ENCODE results near the gene MUC7.
"Not testable (repeated sequence)": the region's sequence is repeated elsewhere in the genome, so short reads cannot be mapped to it uniquely, and the experiment has no call there.

MUC7 gene
- total RNA-seq, result 0 reads per million in 9 experiments

GRCh38 chr4:70471897-70472296 lies at the start of gene MUC7:
Gene MUC7 (plus strand): TSS chr4:70472197. CDS start chr4:70474022, 1,825 bp downstream.
- peaks cover 0 to 3% of the 10 kb centered on the region in 2 donors for H3K9me3 Mint-ChIP-seq
- H3K4me3 Mint-ChIP-seq, result no peak within 1 kb of the TSS
- no peaks in the 10 kb centered on the region for H3K27me3 Mint-ChIP-seq
- no peaks in the 10 kb centered on the region for H3K4me1 Mint-ChIP-seq (ENCODE audit: low read depth in 2 of 2)
- DNase-seq (no peak), ATAC-seq (replicated peaks) (no peak)
- no peak within 1 kb of the TSS for H3K27ac Mint-ChIP-seq
- peaks cover 6% of the 10 kb centered on the region for H3K36me3 Mint-ChIP-seq (ENCODE audit: insufficient read depth)

GRCh38 chr4:70425306-70425705 lies 46.7 kb upstream of the MUC7 start:
- no peak overlapping the region for H3K4me3 Mint-ChIP-seq
- no peak overlapping the region for H3K27ac Mint-ChIP-seq

GRCh38 chr4:70426789-70427188 lies 45.2 kb upstream of the MUC7 start:
- no peak for ATAC-seq (replicated peaks)
- H3K36me3 Mint-ChIP-seq (ENCODE audit: insufficient read depth), result no peaks in the 10 kb centered on the region
- H3K9me3 Mint-ChIP-seq, result peaks cover 0 to 11% of the 10 kb centered on the region in 2 donors
- no peak overlapping the region for H3K4me3 Mint-ChIP-seq
- no peak for DNase-seq
- H3K4me1 Mint-ChIP-seq (ENCODE audit: low read depth in 2 of 2), result no peaks in the 10 kb centered on the region
- H3K27me3 Mint-ChIP-seq, result no peaks in the 10 kb centered on the region
- no peak overlapping the region for H3K27ac Mint-ChIP-seq

More at GRCh38 chr4:70425306-70425705, 46.7 kb upstream of the MUC7 start:
- H3K4me1 Mint-ChIP-seq (ENCODE audit: low read depth in 2 of 2), result no peaks in the 10 kb centered on the region
- ATAC-seq (replicated peaks) (no peak), DNase-seq (no peak)
- no peaks in the 10 kb centered on the region for H3K27me3 Mint-ChIP-seq
- peaks cover 5 to 11% of the 10 kb centered on the region in 2 donors for H3K9me3 Mint-ChIP-seq
- H3K36me3 Mint-ChIP-seq (ENCODE audit: insufficient read depth), result no peaks in the 10 kb centered on the region

GRCh38 chr4:70437197-70437596 lies 34.8 kb upstream of the MUC7 start:
- no peak for DNase-seq
- H3K36me3 Mint-ChIP-seq (ENCODE audit: insufficient read depth), result no peaks in the 10 kb centered on the region
- H3K4me1 Mint-ChIP-seq (ENCODE audit: low read depth in 2 of 2), result no peaks in the 10 kb centered on the region
- peaks cover 4 to 7% of the 10 kb centered on the region in 2 donors for H3K27me3 Mint-ChIP-seq
- no peak for ATAC-seq (replicated peaks)
- H3K27ac Mint-ChIP-seq, result no peak overlapping the region
- H3K4me3 Mint-ChIP-seq, result no peak overlapping the region
- peaks cover 6 to 7% of the 10 kb centered on the region in 2 donors for H3K9me3 Mint-ChIP-seq

GRCh38 chr4:70442474-70442873 lies 29.5 kb upstream of the MUC7 start:
- Mint-ChIP-seq H3K27me3 (peaks cover 4 to 7% of the 10 kb centered on the region in 2 donors), H3K36me3 (ENCODE audit: insufficient read depth) (no peaks in the 10 kb centered on the region), H3K4me1 (ENCODE audit: low read depth in 2 of 2) (no peaks in the 10 kb centered on the region), H3K4me3 (no peak overlapping the region), H3K27ac (no peak overlapping the region), H3K9me3 (no peaks in the 10 kb centered on the region)
- DNase-seq (no peak), ATAC-seq (replicated peaks) (no peak)

GRCh38 chr4:70443329-70443728 lies 28.7 kb upstream of the MUC7 start:
- Mint-ChIP-seq H3K27ac (no peak overlapping the region), H3K9me3 (no peaks in the 10 kb centered on the region), H3K4me3 (no peak overlapping the region), H3K4me1 (ENCODE audit: low read depth in 2 of 2) (no peaks in the 10 kb centered on the region), H3K27me3 (peaks cover 4 to 7% of the 10 kb centered on the region in 2 donors), H3K36me3 (ENCODE audit: insufficient read depth) (no peaks in the 10 kb centered on the region)
- no peak for ATAC-seq (replicated peaks)
- DNase-seq, result no peak

- Mint-ChIP-seq H3K27me3 (no peaks in the 10 kb centered on the region), H3K27ac (no peak overlapping the region), H3K9me3 (peaks cover 2 to 7% of the 10 kb centered on the region in 2 donors), H3K4me1 (ENCODE audit: low read depth in 2 of 2) (no peaks in the 10 kb centered on the region), H3K4me3 (no peak overlapping the region), H3K36me3 (ENCODE audit: insufficient read depth) (no peaks in the 10 kb centered on the region)
- DNase-seq (no peak), ATAC-seq (replicated peaks) (no peak)
These were observed 22.8 kb upstream of the MUC7 start for GRCh38 chr4:70449220-70449619.

GRCh38 chr4:70452946-70453345 lies 19.1 kb upstream of the MUC7 start:
- no peaks in the 10 kb centered on the region for H3K4me1 Mint-ChIP-seq (ENCODE audit: low read depth in 2 of 2)
- no peak for ATAC-seq (replicated peaks)
- DNase-seq, result no peak

GRCh38 chr4:70463335-70463734 lies 8.7 kb upstream of the MUC7 start:
- Mint-ChIP-seq H3K4me3 (no peak overlapping the region), H3K36me3 (ENCODE audit: insufficient read depth) (no peaks in the 10 kb centered on the region), H3K4me1 (ENCODE audit: low read depth in 2 of 2) (no peaks in the 10 kb centered on the region), H3K9me3 (peaks cover 0 to 3% of the 10 kb centered on the region in 2 donors), H3K27me3 (no peaks in the 10 kb centered on the region), H3K27ac (no peak overlapping the region)
- ATAC-seq (replicated peaks) (no peak), DNase-seq (no peak)

More at GRCh38 chr4:70452946-70453345, 19.1 kb upstream of the MUC7 start:
- no peak overlapping the region for H3K27ac Mint-ChIP-seq
- peaks cover 2 to 7% of the 10 kb centered on the region in 2 donors for H3K9me3 Mint-ChIP-seq
- no peaks in the 10 kb centered on the region for H3K36me3 Mint-ChIP-seq (ENCODE audit: insufficient read depth)
- H3K4me3 Mint-ChIP-seq, result no peak overlapping the region
- no peaks in the 10 kb centered on the region for H3K27me3 Mint-ChIP-seq

GRCh38 chr4:70473679-70474078 lies 1.7 kb downstream of the MUC7 start:
- H3K27ac Mint-ChIP-seq, result no peak overlapping the region
- H3K4me3 Mint-ChIP-seq, result no peak overlapping the region
- no peak for ATAC-seq (replicated peaks)

GRCh38 chr4:70488748-70489147 lies 16.8 kb downstream of the MUC7 start:
- peaks cover 4 to 5% of the 10 kb centered on the region in 2 donors for H3K27me3 Mint-ChIP-seq
- no peaks in the 10 kb centered on the region for H3K4me1 Mint-ChIP-seq (ENCODE audit: low read depth in 2 of 2)
- H3K36me3 Mint-ChIP-seq (ENCODE audit: insufficient read depth), result no peaks in the 10 kb centered on the region
- no peak overlapping the region for H3K4me3 Mint-ChIP-seq
- ATAC-seq (replicated peaks) (no peak), DNase-seq (no peak)
- no peak overlapping the region for H3K27ac Mint-ChIP-seq
- H3K9me3 Mint-ChIP-seq, result no peaks in the 10 kb centered on the region

More at GRCh38 chr4:70473679-70474078, 1.7 kb downstream of the MUC7 start:
- no peaks in the 10 kb centered on the region for H3K4me1 Mint-ChIP-seq (ENCODE audit: low read depth in 2 of 2)
- DNase-seq, result no peak
- H3K36me3 Mint-ChIP-seq (ENCODE audit: insufficient read depth), result peaks cover 6% of the 10 kb centered on the region
- no peaks in the 10 kb centered on the region for H3K27me3 Mint-ChIP-seq
- H3K9me3 Mint-ChIP-seq, result no peaks in the 10 kb centered on the region

- no peaks in the 10 kb centered on the region for H3K9me3 Mint-ChIP-seq
- H3K27ac Mint-ChIP-seq, result no peak overlapping the region
- ATAC-seq (replicated peaks) (no peak), DNase-seq (no peak)
- H3K36me3 Mint-ChIP-seq (ENCODE audit: insufficient read depth), result no peaks in the 10 kb centered on the region
- no peaks in the 10 kb centered on the region for H3K4me1 Mint-ChIP-seq (ENCODE audit: low read depth in 2 of 2)
- H3K27me3 Mint-ChIP-seq, result peaks cover 0 to 15% of the 10 kb centered on the region in 2 donors
- no peak overlapping the region for H3K4me3 Mint-ChIP-seq
These were observed 24.2 kb downstream of the MUC7 start for GRCh38 chr4:70496231-70496630.

GRCh38 chr4:70501838-70502237 lies 29.8 kb downstream of the MUC7 start:
- not testable (repeated sequence) for H3K27ac Mint-ChIP-seq; ATAC-seq (replicated peaks); H3K36me3 Mint-ChIP-seq (ENCODE audit: insufficient read depth); H3K9me3 Mint-ChIP-seq; H3K4me1 Mint-ChIP-seq (ENCODE audit: low read depth in 2 of 2); DNase-seq; H3K4me3 Mint-ChIP-seq
- peaks cover 0 to 10% of the 10 kb centered on the region in 2 donors for H3K27me3 Mint-ChIP-seq

GRCh38 chr4:70504733-70505132 lies 32.7 kb downstream of the MUC7 start:
- H3K36me3 Mint-ChIP-seq (ENCODE audit: insufficient read depth), result no peaks in the 10 kb centered on the region
- no peak for DNase-seq
- H3K4me1 Mint-ChIP-seq (ENCODE audit: low read depth in 2 of 2), result no peaks in the 10 kb centered on the region
- no peak overlapping the region for H3K27ac Mint-ChIP-seq
- ATAC-seq (replicated peaks), result no peak
- peaks cover 0 to 2% of the 10 kb centered on the region in 2 donors for H3K27me3 Mint-ChIP-seq
- no peak overlapping the region for H3K4me3 Mint-ChIP-seq
- H3K9me3 Mint-ChIP-seq, result no peaks in the 10 kb centered on the region

Data from effector memory CD8-positive, alpha-beta T cell (primary cell).